A673 (cell line): ENCODE results near the gene ESR1. TPM values are rescaled to one million over a fixed set of nuclear protein-coding genes. Genes with fewer than 3 reads are reported as not detected.

ENCODE experiments used
- BruUV-seq: library from RNA; stranded (reverse); fragments of 400-500 nt; replicated peaks from 2 replicates; lab custom pipeline; 2021; lab: Mats Ljungman, UMichigan
- CTCF ChIA-PET: fragments of 300-600 bp; sonication (Branson Sonifier 250); formaldehyde crosslinking; loops from one replicate; lab custom pipeline; 2022; ENCODE audit warnings: antibody characterized with exemption; lab: Charles Lee
- POLR2A ChIA-PET: fragments of 300-600 bp; sonication (Branson Sonifier 250); formaldehyde crosslinking; loops from one replicate; lab custom pipeline; 2022; ENCODE audit warnings: antibody characterized with exemption; ENCODE audit not compliant: low non-redundant PET; lab: Charles Lee
- DNase-seq: peaks from one replicate; pipeline ENCODE4 v3.0.0-alpha.2; 2015; ENCODE audit warnings: low spot score
- H3K27ac ChIP-seq: fragments of 200-600 bp; sonication (generic); 2 replicates; pipeline ENCODE4 v1.5.1; 2016; ENCODE audit warnings: mixed run types, low read depth, mild to moderate bottlenecking, mixed read lengths, antibody characterized with exemption, low read length; ENCODE audit not compliant: poor library complexity, severe bottlenecking
- H3K27me3 ChIP-seq: fragments of 200-600 bp; sonication (generic); replicated peaks from 2 replicates; pipeline ENCODE4 v1.6.1; 2017; ENCODE audit warnings: mixed run types, low read depth, mild to moderate bottlenecking, mixed read lengths, antibody characterized with exemption, low read length; ENCODE audit not compliant: insufficient read depth, poor library complexity
- H3K36me3 ChIP-seq: fragments of 200-600 bp; sonication (generic); 2 replicates; pipeline ENCODE4 v1.6.1; 2016; ENCODE audit warnings: mixed run types, mild to moderate bottlenecking, mixed read lengths, antibody characterized with exemption, low read length; ENCODE audit not compliant: insufficient read depth, poor library complexity, severe bottlenecking
- H3K4me1 ChIP-seq: fragments of 200-600 bp; sonication (generic); 2 replicates; pipeline ENCODE4 v1.6.1; 2017; ENCODE audit warnings: mixed run types, mild to moderate bottlenecking, mixed read lengths, antibody characterized with exemption, low read length; ENCODE audit not compliant: insufficient read depth, poor library complexity, severe bottlenecking
- H3K4me3 ChIP-seq: fragments of 200-600 bp; sonication (generic); 2 replicates; pipeline ENCODE4 v1.5.1; 2016; ENCODE audit warnings: low read depth, mixed run types, mild to moderate bottlenecking, mixed read lengths, low read length; ENCODE audit not compliant: poor library complexity, severe bottlenecking
- H3K9me3 ChIP-seq: fragments of 200-600 bp; sonication (generic); 2 replicates; pipeline ENCODE4 v1.6.1; 2016; ENCODE audit warnings: mixed run types, low read depth, mild to moderate bottlenecking, mixed read lengths, antibody characterized with exemption, low read length; ENCODE audit not compliant: poor library complexity, severe bottlenecking
- EZH2 ChIP-seq: fragments of 200-600 bp; sonication (generic); IDR thresholded peaks from 2 replicates; pipeline ENCODE4 v1.6.1; 2017; ENCODE audit warnings: borderline replicate concordance, low read depth, mild to moderate bottlenecking, mixed read lengths, antibody characterized with exemption, low read length; ENCODE audit not compliant: poor library complexity, severe bottlenecking
- intact Hi-C: fragments of 100-400 bp; cut with micrococcal nuclease; formaldehyde crosslinking; loops from one replicate; pipeline ENCODE4 v1.10.0; 2022; ENCODE audit not compliant: unreplicated experiment
- total RNA-seq: library from RNA; stranded (reverse); gene quantifications from 2 replicates; pipeline ENCODE4 v1.2.3, GENCODE V29; 2021
- TF ChIP-seq, protein P1 (sequence below): fragments of 300-800, 200-600 bp; sonication (generic); conservative IDR thresholded peaks from 2 replicates; pipeline ENCODE4 v1.5.1; 2017; ENCODE audit warnings: low read depth, mild to moderate bottlenecking, antibody characterized with exemption, low read length, moderate library complexity, mixed read lengths

The ESR1 gene
- total RNA-seq, 1 experiment from 2014 or later, result not detected

DNA sequence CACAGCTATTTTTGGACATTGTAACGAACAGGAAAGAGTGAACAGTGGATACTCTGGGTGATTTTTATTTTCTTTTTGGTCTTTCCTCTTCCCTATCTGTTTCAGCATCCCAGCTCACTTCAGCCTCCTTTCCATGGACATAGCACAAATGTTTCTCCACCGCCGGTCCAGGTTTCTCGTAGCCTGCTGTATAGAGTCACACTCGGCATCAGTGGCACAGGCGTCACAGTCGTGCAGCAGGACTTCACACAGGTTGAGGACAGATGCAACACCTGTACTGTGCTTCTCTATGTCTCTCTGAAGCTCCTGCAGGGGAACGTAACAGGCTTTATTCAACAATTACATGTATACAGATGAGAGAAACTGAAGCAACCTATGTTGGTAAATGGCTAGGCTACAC is 348.3 kb downstream of the ESR1 start:
- intact Hi-C loops, result no loop called here
- H3K36me3 ChIP-seq, result no peaks in the 10 kb centered on the region
- POLR2A ChIA-PET, result interaction anchor here (0.8 kb wide), 1 partner anchor 1976 kb away, joined by 3 read pairs; no protein-coding TSS in a partner anchor

DNA sequence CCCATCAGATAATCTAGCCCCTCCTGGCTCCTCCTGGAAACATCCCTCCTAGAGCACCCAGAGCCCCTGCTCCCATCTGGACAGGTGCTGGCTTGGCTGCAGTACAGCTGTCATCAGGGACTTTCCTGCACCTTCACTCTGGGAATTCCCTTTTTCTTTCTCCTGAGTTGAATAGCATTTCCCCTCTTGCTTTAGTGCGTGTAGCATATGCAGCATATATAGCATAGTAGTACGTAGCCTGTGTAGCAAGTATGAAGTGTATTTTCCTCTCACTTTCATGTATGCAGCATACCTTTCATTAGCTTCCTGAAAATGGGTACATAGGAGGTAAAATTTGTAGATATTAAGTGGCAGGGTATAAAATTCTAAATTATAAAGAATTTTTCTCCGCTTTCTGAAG is 352.9 kb downstream of the ESR1 start:
- Histone ChIP-seq H3K36me3 (no peaks in the 10 kb centered on the region), H3K4me1 (no peaks in the 10 kb centered on the region), H3K4me3 (no peak overlapping the region), H3K27me3 (no peaks in the 10 kb centered on the region), H3K27ac (no peak overlapping the region), H3K9me3 (no peaks in the 10 kb centered on the region)
- no TSS peak for BruUV-seq
- DNase-seq, result no peak
- ChIA-PET POLR2A (no interaction called here), CTCF (no interaction called here)
- no peak for TF ChIP-seq EZH2
- TF ChIP-seq, protein P1, sequence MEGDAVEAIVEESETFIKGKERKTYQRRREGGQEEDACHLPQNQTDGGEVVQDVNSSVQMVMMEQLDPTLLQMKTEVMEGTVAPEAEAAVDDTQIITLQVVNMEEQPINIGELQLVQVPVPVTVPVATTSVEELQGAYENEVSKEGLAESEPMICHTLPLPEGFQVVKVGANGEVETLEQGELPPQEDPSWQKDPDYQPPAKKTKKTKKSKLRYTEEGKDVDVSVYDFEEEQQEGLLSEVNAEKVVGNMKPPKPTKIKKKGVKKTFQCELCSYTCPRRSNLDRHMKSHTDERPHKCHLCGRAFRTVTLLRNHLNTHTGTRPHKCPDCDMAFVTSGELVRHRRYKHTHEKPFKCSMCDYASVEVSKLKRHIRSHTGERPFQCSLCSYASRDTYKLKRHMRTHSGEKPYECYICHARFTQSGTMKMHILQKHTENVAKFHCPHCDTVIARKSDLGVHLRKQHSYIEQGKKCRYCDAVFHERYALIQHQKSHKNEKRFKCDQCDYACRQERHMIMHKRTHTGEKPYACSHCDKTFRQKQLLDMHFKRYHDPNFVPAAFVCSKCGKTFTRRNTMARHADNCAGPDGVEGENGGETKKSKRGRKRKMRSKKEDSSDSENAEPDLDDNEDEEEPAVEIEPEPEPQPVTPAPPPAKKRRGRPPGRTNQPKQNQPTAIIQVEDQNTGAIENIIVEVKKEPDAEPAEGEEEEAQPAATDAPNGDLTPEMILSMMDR, result no peak
- intact Hi-C loops, result no loop called here

More for the DNA sequence above, 348.3 kb downstream of the ESR1 start:
- no peaks in the 10 kb centered on the region for H3K27me3 ChIP-seq
- TF ChIP-seq, protein P1, result no peak
- TF ChIP-seq EZH2, result no peak
- H3K4me1 ChIP-seq, result no peaks in the 10 kb centered on the region
- DNase-seq, result no peak
- H3K4me3 ChIP-seq, result no peak overlapping the region
- H3K9me3 ChIP-seq, result no peaks in the 10 kb centered on the region
- H3K27ac ChIP-seq, result no peak overlapping the region
- BruUV-seq, result no TSS peak
- CTCF ChIA-PET, result no interaction called here

DNA sequence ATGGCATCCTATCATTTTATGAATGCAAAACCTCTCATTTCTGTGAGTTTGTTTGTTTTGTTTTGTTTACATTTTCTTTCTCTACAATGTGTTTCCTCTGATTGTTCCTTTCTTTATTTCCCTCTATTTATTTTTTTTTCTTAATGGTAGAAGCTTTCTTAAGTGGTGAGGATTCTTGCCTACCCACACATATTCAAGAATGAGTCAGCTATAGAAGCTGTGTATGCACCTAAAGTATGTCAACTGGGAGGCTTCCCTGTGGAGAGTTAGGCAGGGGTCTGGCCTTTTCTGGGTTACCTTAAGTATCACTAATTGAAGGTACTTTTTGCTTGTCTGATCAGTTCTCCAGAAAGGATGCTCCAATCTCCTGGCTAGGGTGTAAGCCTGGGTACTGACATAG is 354.0 kb downstream of the ESR1 start:
- H3K27ac ChIP-seq, result no peak overlapping the region
- POLR2A ChIA-PET, result no interaction called here
- no peak for TF ChIP-seq EZH2
- TF ChIP-seq, protein P1, result no peak
- H3K36me3 ChIP-seq, result no peaks in the 10 kb centered on the region
- CTCF ChIA-PET, result no interaction called here
- intact Hi-C loops, result no loop called here
- no peaks in the 10 kb centered on the region for H3K27me3 ChIP-seq
- H3K9me3 ChIP-seq, result no peaks in the 10 kb centered on the region
- no TSS peak for BruUV-seq
- no peaks in the 10 kb centered on the region for H3K4me1 ChIP-seq
- no peak overlapping the region for H3K4me3 ChIP-seq
- no peak for DNase-seq
